HG02571 (cell line): ENCODE results near the gene CNKSR3.

Experiments used
- ATAC-seq: cut with Tn5 transposase; IDR thresholded peaks from one replicate; pipeline ENCODE4 v1.9.1; 2021; ENCODE audit warnings: mild to moderate bottlenecking, moderate library complexity; ENCODE audit not compliant: unreplicated experiment

The CNKSR3 gene

GRCh38 chr6:154503658-154504057, 6.8 kb downstream of the CNKSR3 start:
- ATAC-seq, result no peak

- no peak for ATAC-seq
Measured at GRCh38 chr6:154502553-154502952, 7.9 kb downstream of the CNKSR3 start.

DNA sequence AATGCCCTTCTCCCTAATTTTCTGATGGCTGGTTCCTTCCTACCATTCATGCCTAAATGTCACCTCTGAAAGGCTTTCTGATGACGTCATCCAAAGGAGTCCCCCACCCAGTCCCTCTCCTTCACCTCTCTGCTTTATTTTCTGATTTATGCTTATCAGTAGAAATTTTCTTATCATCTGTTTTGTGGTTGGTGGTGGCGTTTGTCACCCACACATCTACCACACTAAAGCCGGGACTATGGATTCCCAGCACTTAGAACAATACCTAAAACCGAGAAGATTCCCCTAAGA, 9.0 kb downstream of the CNKSR3 start:
- no peak for ATAC-seq

DNA sequence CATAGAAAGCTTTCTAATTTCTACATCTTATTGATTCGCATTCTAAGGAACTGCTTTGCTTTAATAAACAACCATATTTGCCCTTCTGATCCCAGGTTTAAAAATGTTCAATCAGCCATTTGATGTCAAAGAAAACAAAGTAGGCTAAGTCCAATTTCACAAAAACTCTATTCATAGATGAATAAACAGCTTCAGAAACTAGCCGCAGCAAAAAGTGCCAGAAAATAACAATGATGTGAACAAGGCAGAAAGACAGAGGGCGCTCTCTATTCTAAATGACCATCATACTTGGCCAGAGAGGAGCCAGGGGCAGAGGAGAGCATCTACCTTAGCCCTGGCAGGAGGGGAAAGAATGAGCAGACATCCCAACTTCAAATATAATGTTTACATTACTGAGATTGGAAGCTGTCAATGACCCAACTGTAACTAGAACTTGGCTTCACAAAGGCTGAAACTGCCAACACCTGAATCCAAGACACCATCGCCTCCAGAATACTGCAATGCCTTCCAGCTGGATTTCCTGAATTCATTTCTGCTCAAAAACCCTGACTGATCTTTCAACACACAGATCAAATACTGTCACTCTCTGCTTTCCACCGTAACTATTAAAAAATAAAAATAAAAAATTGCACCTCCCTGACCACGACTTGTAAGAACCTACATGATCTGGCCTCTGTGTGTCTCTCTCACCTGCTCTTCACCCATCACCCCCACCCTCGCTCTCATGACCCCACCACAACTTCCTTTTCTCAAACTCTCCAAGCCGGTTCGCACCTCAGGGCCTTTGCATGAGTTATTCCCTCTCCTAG, 9.5 kb downstream of the CNKSR3 start:
- ATAC-seq, result no peak

DNA sequence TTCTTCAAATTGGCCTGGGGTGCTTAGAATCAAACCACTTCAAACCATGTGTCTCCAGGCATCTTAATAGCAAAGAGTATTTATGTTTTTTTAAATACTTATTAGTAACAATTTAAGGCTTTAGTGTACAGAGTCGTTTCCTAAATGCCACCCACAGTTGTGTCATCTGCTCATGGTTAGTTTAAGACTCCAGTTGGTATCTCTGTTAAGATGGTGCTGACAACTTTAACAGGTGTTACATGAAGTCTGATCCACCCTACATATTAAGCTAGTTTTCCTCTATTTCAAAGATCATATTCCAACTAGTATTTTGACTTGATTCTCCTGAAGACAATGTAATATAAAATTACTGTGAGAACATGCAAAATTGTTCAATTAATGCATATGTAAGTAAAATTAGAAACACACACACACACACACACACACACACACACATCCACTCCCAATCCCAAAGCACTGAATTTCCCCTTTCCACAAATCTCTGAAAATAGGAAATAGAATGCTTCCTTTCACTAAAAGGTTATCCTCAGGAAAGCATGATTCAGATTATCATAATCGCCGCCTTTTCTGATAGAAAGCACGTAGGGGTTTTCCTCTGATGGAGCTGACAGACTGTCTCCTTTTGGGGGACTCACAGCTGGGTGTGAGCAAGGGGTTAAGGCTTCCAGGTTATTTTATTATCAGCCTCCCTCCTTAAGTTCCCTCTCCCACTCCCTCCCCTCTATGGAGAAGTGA, 10.5 kb downstream of the CNKSR3 start:
- no peak for ATAC-seq

GRCh38 chr6:154498340-154498934, 12.0 kb downstream of the CNKSR3 start:
- no peak for ATAC-seq

DNA sequence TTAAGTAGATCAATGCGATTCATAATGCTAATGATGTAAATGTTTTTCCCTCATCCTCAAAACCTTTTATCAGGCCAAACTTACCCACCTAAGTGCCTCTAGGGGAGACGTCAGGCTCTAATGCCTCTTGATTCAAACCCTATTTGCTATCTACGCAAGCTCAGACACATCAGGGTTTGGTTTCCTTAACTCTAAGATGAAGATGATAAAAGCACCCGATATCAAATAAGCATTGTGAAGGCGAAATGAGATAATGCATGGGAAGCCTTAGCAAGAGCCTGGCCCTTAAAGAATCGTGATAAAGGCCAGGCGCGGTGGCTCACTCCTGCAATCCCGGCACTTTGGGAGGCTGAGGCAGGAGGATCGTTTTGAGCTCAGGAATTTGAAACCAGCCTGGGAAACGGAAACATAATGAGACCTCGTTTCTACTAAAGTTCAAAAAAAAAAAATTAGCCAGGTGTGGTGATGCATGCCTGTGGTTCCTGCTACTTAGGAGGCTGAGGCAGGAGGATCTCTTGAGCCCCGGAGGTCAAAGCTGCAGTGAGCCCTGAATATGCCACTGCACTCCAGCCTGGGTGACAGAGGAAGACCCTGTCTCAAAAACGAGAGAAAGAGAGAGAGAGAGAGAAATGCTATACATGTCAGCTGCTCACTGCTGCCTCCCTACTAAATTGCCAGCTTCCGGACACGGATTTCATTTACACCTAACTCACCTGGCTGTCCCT, 13.5 kb downstream of the CNKSR3 start:
- ATAC-seq, result no peak

- ATAC-seq, result no peak
Measured at GRCh38 chr6:154496186-154496585, 14.3 kb downstream of the CNKSR3 start.

DNA sequence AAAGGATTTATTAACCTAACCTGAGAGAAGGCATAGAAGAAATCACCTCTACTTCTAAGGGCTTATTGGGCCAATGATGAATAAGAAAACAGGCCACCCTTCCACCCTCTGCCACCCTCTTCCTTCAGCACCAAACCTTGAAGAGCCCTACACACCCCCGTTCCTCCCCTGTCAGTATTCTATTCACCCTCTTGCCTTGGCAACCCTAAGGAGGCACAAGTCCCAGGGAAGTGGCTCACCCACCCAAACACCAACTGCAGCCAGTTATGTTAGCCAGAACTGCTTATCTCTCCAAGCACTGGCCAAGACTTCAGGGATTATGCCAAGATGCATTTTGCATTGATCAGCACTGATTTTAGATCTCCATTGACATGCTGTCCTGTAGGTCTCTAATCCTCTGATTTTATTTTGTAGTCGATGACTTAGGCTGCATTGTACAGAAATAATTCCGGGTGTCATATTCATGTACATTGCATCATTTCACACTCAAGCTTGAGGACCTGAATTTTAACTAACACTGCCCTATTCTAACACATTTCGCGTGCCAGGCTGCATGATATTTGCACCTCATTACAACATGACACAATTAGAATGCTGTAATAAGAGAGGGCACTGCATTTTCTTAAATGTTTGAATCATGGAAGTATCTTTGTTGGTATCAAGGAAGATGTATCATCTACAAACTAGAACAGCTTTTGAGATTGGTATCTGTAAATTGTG, 15.7 kb downstream of the CNKSR3 start:
- ATAC-seq, result no peak

- ATAC-seq, result no peak
Measured at GRCh38 chr6:154491567-154492470, 18.7 kb downstream of the CNKSR3 start.

- no peak for ATAC-seq
Measured at GRCh38 chr6:154489822-154490221, 20.7 kb downstream of the CNKSR3 start.

- ATAC-seq, result no peak
Measured at GRCh38 chr6:154488802-154489437, 21.6 kb downstream of the CNKSR3 start.

DNA sequence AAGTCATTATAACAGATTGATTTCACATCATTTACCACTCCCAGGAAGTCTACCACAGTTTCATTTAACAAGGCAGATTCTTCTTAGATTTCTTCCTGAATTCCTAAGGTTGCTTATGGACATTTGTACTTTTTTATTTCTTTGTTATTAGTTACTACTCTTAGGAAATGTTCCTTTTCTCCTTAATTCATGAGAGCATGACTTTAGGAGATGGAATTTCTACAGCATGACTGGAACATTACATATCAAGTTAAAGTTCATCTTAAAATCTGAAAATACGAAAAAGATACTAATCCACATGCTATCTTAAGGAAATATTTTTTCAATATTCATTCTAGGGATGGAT, 22.3 kb downstream of the CNKSR3 start:
- ATAC-seq, result no peak

DNA sequence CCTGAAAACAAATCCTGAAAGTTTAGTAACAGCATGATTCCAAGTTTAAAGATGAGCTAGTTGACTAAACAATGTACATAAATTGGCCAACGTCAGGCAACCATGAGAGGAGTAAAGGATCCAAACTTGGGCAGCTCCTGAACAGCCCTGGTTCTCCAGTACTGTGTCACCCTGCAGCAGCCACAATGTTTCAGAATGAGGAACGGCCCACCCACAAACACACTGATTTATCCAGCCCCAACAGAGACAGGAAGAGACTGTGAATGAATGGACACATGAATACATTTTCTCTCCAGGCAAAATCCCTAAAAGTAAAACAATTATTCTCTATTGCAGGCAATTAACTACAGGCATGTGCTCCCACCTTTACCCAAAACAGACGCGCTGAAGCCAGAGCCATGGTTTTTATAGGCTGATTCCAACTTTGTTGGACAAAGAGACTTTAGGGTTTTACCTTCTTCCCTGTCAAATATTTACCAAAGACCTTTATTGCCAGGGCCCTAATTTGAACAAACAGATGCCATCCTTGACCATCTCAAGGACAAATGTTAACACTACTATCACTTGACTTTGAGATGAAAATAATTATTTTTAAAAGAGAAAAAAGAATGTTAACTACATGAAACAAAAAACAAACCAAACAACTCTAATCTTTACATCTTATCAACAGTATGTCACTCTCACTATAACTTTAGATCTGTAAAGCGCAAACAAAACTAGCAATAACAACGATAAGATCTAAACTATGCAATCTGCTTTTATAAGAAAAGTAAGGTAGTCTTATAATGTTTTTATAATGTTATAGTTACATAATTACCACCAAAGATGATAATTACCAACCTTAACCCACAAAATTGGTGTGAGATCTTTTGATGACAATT, 22.9 kb downstream of the CNKSR3 start:
- ATAC-seq, result no peak

DNA sequence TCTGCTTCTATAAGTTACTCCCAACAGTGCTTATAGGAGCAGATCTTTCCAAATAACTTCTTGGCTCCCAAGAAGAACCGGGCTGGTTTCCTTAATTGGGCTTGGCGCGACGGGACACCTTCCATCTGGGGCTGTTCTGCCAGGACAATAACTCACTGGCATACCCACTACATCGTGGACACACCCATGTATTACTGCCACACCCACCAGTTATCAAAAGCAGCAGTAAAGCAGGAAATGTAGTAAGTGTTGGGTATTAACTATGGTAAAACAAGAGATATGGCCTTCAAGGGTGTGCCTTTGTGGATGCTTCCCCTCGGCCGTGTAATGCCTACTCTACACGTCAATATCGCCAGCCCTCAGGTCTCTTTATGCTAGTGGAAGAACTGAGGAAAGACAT, 24.7 kb downstream of the CNKSR3 start:
- ATAC-seq, result no peak

DNA sequence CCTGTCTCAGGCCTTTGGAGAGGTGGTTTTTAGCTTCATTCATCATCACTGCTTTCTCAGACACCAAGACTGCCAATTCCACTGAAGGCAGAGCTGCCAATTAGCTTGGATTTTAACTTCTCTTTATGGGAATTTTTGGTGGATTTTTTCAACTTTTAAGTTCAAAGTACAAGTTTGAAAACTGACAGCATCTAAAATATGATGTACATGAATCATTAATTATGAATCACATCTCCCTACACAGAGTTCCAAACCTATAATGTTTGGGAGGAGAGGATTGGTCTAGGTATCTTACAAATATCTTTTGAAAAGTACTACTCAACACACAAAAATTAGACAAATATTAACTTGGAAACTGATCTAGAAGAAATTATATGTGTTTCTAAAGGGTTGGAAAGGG, 25.5 kb downstream of the CNKSR3 start:
- ATAC-seq, result no peak

DNA sequence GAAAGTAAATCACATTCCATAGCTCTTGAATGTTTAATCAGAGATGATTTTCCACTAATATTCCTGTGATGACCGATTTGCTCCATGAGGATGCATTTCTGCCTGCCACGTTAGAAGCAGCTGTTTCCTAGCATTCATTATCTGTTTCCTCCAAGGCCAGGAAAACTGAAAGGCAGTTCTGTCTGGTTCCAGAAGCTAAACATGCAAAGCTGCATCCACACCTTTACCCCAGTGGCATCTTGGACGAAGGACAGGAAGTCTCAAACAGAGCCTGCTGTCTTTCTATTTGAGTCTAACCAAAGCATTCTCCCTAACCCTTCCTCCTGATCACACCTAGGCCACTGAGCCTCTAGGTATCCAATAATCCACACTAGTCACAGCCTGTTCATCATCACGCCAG, 27.6 kb downstream of the CNKSR3 start:
- no peak for ATAC-seq

DNA sequence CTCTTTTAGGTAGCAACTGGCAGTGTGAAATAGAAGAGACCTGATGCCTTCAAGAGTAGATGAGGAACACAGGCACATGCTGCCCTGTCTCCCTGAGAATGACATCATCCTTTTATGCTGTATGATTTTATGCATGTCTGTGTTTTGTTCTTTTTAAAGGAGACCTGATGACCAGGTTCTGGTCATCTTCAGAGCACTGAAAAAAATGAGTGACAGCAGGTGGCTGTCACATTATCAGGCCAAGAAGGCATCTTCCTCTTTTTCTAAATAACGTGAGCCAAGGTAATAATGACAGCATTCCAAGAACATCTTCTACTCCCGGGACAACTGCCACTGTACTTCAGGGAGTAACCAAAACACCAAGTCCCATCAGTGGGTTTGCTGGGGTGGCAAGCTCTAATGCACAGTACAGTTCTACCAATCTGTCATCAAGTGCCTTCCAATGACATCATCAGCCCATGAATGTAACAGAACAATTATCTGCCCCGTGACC, 28.9 kb downstream of the CNKSR3 start:
- no peak for ATAC-seq
